AG09309 (cell line): Measurements from ENCODE around the gene MMGT1.
A peak's percentile ranks its signal among the peaks of the same experiment; 100 is the strongest.

Experiments used
- DNase-seq: peaks from one replicate; pipeline ENCODE4 v3.0.0-alpha.2; 2010; ENCODE audit warnings: low read depth
- H3K4me3 ChIP-seq: 2 replicates; pipeline ENCODE4 v1.5.1; 2011; ENCODE audit warnings: mild to moderate bottlenecking, low read depth, low read length, moderate library complexity; ENCODE audit not compliant: control insufficient read depth
- CTCF ChIP-seq: IDR thresholded peaks from 2 replicates; pipeline ENCODE4 v1.5.1; 2011; ENCODE audit warnings: mild to moderate bottlenecking, low read depth, low read length, inconsistent platforms; ENCODE audit not compliant: insufficient read depth, control insufficient read depth; ENCODE audit errors: missing control alignments

The MMGT1 gene

GRCh38 chrX:135973548-135974278, at the start of gene MMGT1:
TSS of gene MMGT1 (minus strand) at chrX:135973988. CDS start at chrX:135973675, 313 bp downstream.
- no peak for TF ChIP-seq CTCF
- DNase-seq, result peak; percentile 39
- H3K4me3 ChIP-seq, result peak within 1 kb of the TSS; percentile 93

- no peak for DNase-seq
- H3K4me3 ChIP-seq, result no peak overlapping the region
- TF ChIP-seq CTCF, result no peak
Measured at GRCh38 chrX:136021903-136022302, 48.1 kb upstream of the MMGT1 start.

DNA sequence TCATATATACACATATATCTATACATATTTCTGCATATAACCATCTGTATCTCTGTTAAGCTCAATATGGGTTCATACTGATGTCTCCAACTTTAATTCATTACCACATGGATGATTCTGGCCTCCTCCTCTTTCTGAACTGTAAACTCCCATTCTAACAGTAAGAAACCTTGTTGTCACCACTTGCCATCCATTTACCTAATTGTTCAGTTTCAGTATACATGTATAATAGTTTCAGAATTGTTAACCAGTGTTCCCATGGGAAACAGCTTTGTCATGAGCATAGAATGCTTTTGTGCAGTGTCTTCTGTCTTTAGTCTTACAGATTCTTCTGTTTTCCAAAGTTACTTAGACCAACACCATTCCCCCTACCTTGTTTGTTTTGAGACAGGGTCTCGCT, 47.4 kb upstream of the MMGT1 start:
- DNase-seq, result no peak
- TF ChIP-seq CTCF, result no peak
- H3K4me3 ChIP-seq, result no peak overlapping the region

DNA sequence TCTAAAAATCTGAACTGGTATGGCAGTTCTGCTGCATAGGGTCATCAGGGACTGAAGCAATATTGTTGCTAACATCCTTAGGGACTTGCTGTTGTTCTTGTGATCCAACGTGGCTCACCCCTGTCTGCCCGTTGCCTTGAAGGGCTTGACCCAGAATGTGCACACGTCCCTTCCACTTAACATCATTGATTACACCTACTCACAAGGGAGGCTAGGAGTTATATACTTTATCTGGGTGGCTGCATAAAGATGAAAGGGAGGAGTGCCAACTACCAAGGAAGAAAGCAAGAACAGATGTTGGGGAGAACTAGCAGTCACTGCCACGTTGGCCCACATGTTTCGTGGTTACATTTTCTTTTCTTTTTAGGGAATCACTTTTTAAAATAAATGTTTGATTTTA, 45.4 kb upstream of the MMGT1 start:
- no peak overlapping the region for H3K4me3 ChIP-seq
- no peak for DNase-seq
- TF ChIP-seq CTCF, result no peak

DNA sequence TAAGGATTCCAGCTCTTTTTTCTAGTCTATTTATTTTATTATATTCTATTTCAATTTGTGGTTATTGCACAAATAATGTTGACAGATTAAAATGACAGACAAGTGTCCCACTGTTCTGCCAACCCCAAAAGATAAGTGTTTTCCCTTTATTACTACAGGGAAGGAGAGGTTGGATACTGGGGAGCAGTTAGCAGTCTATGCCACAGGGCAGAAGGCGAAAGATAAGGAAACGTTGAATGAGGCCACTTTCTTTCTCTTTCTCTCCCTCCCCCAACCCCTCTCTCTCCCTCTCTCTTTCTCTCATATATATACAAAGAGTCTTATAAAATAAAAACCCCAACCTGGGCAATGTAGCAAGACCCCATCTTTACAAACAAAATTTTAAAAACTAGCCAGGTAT, 43.1 kb upstream of the MMGT1 start:
- H3K4me3 ChIP-seq, result no peak overlapping the region
- DNase-seq, result no peak
- no peak for TF ChIP-seq CTCF

- no peak for DNase-seq
- H3K4me3 ChIP-seq, result no peak overlapping the region
- no peak for TF ChIP-seq CTCF
Measured at GRCh38 chrX:136015016-136015415, 41.2 kb upstream of the MMGT1 start.

- no peak for DNase-seq
- no peak overlapping the region for H3K4me3 ChIP-seq
- TF ChIP-seq CTCF, result no peak
Measured at GRCh38 chrX:135988245-135988644, 14.5 kb upstream of the MMGT1 start.
